ENCODE results near the gene OR2M2. TPM values are rescaled to one million over a fixed set of nuclear protein-coding genes. Genes with fewer than 3 reads are reported as not detected.

Gene OR2M2, protein sequence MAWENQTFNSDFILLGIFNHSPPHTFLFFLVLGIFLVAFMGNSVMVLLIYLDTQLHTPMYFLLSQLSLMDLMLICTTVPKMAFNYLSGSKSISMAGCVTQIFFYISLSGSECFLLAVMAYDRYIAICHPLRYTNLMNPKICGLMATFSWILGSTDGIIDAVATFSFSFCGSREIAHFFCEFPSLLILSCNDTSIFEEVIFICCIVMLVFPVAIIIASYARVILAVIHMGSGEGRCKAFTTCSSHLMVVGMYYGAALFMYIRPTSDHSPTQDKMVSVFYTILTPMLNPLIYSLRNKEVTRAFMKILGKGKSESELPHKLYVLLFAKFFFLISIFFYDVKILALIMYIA
- polyA plus RNA-seq (2012; rRNA removed): not detected in 2 replicates
- not detected in 2 replicates for polyA plus RNA-seq (2012; cell fraction: cytosol; rRNA removed)
- polyA plus RNA-seq (2012; cell fraction: nucleus; rRNA removed): not detected in 2 replicates

DNA sequence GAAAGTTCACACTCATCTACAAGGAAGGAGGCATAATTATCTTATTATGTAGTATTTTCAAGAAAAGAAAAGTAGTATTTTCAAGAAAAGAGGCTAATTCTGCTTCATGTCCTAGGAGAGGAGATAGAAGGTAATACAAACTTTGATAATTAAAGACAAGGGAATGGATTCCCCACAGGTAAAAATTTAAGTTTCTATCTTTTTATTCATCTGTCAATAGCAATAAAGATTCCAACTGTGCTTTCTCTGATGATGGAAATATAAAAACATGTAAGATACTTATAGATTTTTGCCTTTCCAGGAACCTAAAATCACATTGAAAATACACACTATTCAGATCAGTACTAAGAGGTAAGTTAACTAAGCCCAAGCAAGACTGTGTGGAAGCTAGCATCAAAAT is at the start of gene OR2M2:
Gene OR2M2, plus strand, starts transcription at position 301 of the 400 bp plus-strand sequence. CDS start 5,165 bp downstream, outside the sequence.
- ChIA-PET POLR2A (no interaction called here), CTCF (no interaction called here)
- TF ChIP-seq NRF1 (IDR thresholded peaks at IDR 0.05; ENCODE audit: low read depth, low read length): no peak
- TF ChIP-seq FOSL2 (IDR thresholded peaks at IDR 0.05; ENCODE audit: borderline replicate concordance, low read depth): no peak
- TF ChIP-seq RAD21 (IDR thresholded peaks at IDR 0.05; ENCODE audit: low read length): no peak
- Histone ChIP-seq H3K4me3 (ENCODE audit: low read depth in 2 of 2, low read length in 1 of 2) (no peak within 1 kb of the TSS), H3K9ac (no peak within 1 kb of the TSS), H3K9me2 (no peaks in the 10 kb centered on the region), H3K9me3 (no peaks in the 10 kb centered on the region), H3F3A (replicated peaks; ENCODE audit: insufficient read depth) (no peaks in the 10 kb centered on the region), H2AFZ (ENCODE audit: low read depth) (no peak within 1 kb of the TSS), H3K27ac (ENCODE audit: low read depth in 2 of 2, low read length in 1 of 2) (no peak within 1 kb of the TSS), H3K4me1 (ENCODE audit: control insufficient read depth in 1 of 2, insufficient read depth in 2 of 2, low read depth in 1 of 2, low read length in 1 of 2) (no peaks in the 10 kb centered on the region), H4K20me1 (ENCODE audit: insufficient read depth) (no peaks in the 10 kb centered on the region), H3K27me3 (ENCODE audit: insufficient read depth) (no peaks in the 10 kb centered on the region), H3K36me3 (replicated peaks in 1 of 2; ENCODE audit: control insufficient read depth in 1 of 2, insufficient read depth in 2 of 2, low read length in 1 of 2) (no peaks in the 10 kb centered on the region), H3K4me2 (no peak within 1 kb of the TSS), H3K79me2 (ENCODE audit: insufficient read depth) (no peaks in the 10 kb centered on the region)
- DNase-seq: no peak

DNA sequence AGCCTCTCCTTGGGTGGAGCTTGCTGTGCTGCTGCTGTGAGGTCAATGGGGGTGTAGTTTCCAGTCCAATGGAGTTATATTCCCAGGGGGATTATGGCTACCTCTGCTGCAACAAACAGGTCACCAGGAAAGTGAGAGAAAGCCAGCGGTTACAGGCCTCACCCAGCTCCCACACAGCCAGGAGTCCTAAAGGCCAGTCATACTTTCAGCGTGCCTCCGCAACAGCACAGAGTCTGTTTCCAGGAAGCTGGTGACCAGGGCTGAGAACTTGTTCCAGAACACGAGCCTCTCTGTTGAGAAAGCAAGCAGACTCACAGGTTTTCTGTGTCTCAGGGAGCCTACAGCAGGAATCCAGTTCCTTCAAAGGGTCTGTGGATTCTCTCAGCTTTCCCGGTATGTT is 47.0 kb upstream of the OR2M2 start:
- DNase-seq: no peak
- Histone ChIP-seq H3K9ac (no peak overlapping the region), H4K20me1 (ENCODE audit: insufficient read depth) (no peaks in the 10 kb centered on the region), H3K4me2 (no peak overlapping the region), H3K36me3 (replicated peaks in 1 of 2; ENCODE audit: control insufficient read depth in 1 of 2, insufficient read depth in 2 of 2, low read length in 1 of 2) (no peaks in the 10 kb centered on the region), H3K4me3 (ENCODE audit: low read depth in 2 of 2, low read length in 1 of 2) (no peak overlapping the region), H3F3A (replicated peaks; ENCODE audit: insufficient read depth) (no peaks in the 10 kb centered on the region), H3K4me1 (ENCODE audit: control insufficient read depth in 1 of 2, insufficient read depth in 2 of 2, low read depth in 1 of 2, low read length in 1 of 2) (no peaks in the 10 kb centered on the region), H3K79me2 (ENCODE audit: insufficient read depth) (no peaks in the 10 kb centered on the region), H3K27ac (ENCODE audit: low read depth in 2 of 2, low read length in 1 of 2) (no peak overlapping the region), H2AFZ (ENCODE audit: low read depth) (no peak overlapping the region), H3K9me2 (no peaks in the 10 kb centered on the region), H3K9me3 (peaks cover 4% of the 10 kb centered on the region; the same call in 1 of the 2 replicates), H3K27me3 (ENCODE audit: insufficient read depth) (no peaks in the 10 kb centered on the region)
- 6% methylated on average over 2 of the region's 5 CpGs for WGBS (ENCODE audit: low lambda C conversion rate)
- ChIA-PET POLR2A (no interaction called here), CTCF (no interaction called here)
- TF ChIP-seq POLR2AphosphoS5 (IDR thresholded peaks at IDR 0.05; ENCODE audit: low read depth, low read length): no peak
- no peak for TF ChIP-seq GABPA (IDR thresholded peaks at IDR 0.05; ENCODE audit: low read depth)
- no peak for TF ChIP-seq FOSL2 (IDR thresholded peaks at IDR 0.05; ENCODE audit: borderline replicate concordance, low read depth)

DNA sequence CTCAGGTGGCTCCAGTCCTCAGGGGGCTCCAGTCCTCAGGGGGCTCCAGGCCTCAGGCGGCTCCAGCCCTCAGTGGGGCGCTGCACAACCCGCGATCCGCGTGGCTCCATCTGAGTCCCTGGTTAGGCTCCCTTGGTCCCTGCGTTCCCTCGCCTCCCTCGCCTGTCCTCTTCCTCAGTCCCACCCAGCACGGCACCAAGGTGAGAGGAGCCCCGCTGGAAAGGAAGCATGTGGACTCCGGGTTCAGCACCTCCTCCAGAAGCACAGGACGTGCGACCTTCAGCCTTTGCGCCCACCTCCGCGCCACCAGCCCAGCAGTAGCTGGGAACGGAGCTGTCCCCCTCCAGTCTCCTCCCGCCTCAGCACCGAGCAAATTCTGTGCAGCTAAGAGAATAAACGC is 37.8 kb upstream of the OR2M2 start:
- no peak overlapping the region for H3K4me2 ChIP-seq
- peaks cover 5% of the 10 kb centered on the region; the same call in 1 of the 2 replicates for H3K9me3 ChIP-seq
- H3K27me3 ChIP-seq (ENCODE audit: insufficient read depth): no peaks in the 10 kb centered on the region
- TF ChIP-seq CTCF (IDR thresholded peaks at IDR 0.05): no peak
- no peak for TF ChIP-seq FOXJ3 (CRISPR knock-in tag; IDR thresholded peaks at IDR 0.05)
- TF ChIP-seq EZH2phosphoT487 (IDR thresholded peaks at IDR 0.05; ENCODE audit: borderline replicate concordance, low read depth): no peak
- no peak for TF ChIP-seq REST (IDR thresholded peaks at IDR 0.05; ENCODE audit: low read depth, low read length)
- TF ChIP-seq GABPA (IDR thresholded peaks at IDR 0.05; ENCODE audit: low read depth): no peak
- no peak for TF ChIP-seq MEF2A (IDR thresholded peaks at IDR 0.05; ENCODE audit: borderline replicate concordance, low read depth)
- no peaks in the 10 kb centered on the region for H4K20me1 ChIP-seq (ENCODE audit: insufficient read depth)
- H3K4me1 ChIP-seq (ENCODE audit: control insufficient read depth in 1 of 2, insufficient read depth in 2 of 2, low read depth in 1 of 2, low read length in 1 of 2): no peaks in the 10 kb centered on the region
- no peak overlapping the region for H3K27ac ChIP-seq (ENCODE audit: low read depth in 2 of 2, low read length in 1 of 2)
- WGBS (ENCODE audit: low lambda C conversion rate): 34% methylated on average over 15 of the region's 21 CpGs
- no peak overlapping the region for H3K4me3 ChIP-seq (ENCODE audit: low read depth in 2 of 2, low read length in 1 of 2)
- H3K9me2 ChIP-seq: no peaks in the 10 kb centered on the region
- CTCF ChIA-PET: no interaction called here
- H3K9ac ChIP-seq: no peak overlapping the region
- no peaks in the 10 kb centered on the region for H3K36me3 ChIP-seq (replicated peaks in 1 of 2; ENCODE audit: control insufficient read depth in 1 of 2, insufficient read depth in 2 of 2, low read length in 1 of 2)
- POLR2A ChIA-PET: no interaction called here
- H3K79me2 ChIP-seq (ENCODE audit: insufficient read depth): no peaks in the 10 kb centered on the region
- no peak for DNase-seq
- H2AFZ ChIP-seq (ENCODE audit: low read depth): no peak overlapping the region
- H3F3A ChIP-seq (replicated peaks; ENCODE audit: insufficient read depth): no peaks in the 10 kb centered on the region

Measured in SK-N-SH (cell line).